RWPE1 (cell line): ENCODE results near the gene RBM3.

ENCODE experiments used
- CTCF ChIA-PET: fragments of 350-600 bp; sonication (Branson Sonifier 250); formaldehyde crosslinking; extraction: SDS; loops from one replicate; lab custom pipeline; 2021; lab: Yijun Ruan, JAX
- POLR2A ChIA-PET: fragments of 400-600 bp; formaldehyde crosslinking; extraction: SDS; loops from one replicate; lab custom pipeline; 2020; ENCODE audit warnings: antibody characterized with exemption; ENCODE audit not compliant: low non-redundant PET; lab: Yijun Ruan, JAX
- DNase-seq: peaks from one replicate; pipeline ENCODE4 v3.0.0; 2012; ENCODE audit warnings: low spot score
- H3K27ac ChIP-seq: fragments of 450-650 bp; 2 replicates; pipeline ENCODE4 v1.5.1; 2017
- TF ChIP-seq, protein P1 (sequence below): fragments of 450-650 bp; conservative IDR thresholded peaks from 2 replicates; pipeline ENCODE4 v1.5.1; 2017; ENCODE audit warnings: low read depth, mild to moderate bottlenecking

Gene RBM3

DNA sequence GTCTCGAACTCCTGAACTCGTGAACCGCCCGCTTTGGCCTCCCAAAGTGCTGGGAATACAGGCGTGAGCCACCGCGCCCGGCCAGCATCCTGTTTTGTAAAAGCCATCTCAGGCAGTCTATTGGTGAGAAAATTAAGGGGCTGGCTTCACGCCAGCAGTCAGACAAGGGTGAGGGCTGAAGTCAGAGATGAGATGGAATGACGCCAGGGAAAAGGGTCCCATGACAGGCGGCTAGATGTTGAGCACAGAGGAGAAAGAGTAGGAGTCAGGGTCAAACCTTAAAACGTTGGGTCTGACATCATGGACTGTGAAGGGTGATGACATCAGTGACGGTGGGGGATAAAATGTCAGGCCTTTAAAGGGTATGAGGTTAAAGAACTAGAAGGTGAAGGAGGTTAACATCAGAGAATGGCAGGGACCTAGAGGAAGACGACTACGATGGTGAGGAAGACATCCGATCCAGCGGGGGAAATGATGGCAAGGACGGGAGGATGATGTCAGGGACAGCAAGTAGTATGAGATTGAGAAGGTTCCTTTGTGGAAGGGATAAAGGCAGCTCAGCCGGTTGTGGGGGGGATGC, 504 bp upstream of the RBM3 start:
- ChIA-PET CTCF (interaction anchor here (0.9 kb wide), 1 partner anchor 34 kb away, joined by 6 read pairs; the partner anchor contains the start of gene TBC1D25), POLR2A (interaction anchor here (1.0 to 1.4 kb wide), 2 partner anchors 24 to 34 kb away, joined by 3 to 4 read pairs; partner anchors contain the start of gene TBC1D25)
- no peak for DNase-seq
- H3K27ac ChIP-seq: peak overlapping the region; percentile 89
- TF ChIP-seq, protein P1, sequence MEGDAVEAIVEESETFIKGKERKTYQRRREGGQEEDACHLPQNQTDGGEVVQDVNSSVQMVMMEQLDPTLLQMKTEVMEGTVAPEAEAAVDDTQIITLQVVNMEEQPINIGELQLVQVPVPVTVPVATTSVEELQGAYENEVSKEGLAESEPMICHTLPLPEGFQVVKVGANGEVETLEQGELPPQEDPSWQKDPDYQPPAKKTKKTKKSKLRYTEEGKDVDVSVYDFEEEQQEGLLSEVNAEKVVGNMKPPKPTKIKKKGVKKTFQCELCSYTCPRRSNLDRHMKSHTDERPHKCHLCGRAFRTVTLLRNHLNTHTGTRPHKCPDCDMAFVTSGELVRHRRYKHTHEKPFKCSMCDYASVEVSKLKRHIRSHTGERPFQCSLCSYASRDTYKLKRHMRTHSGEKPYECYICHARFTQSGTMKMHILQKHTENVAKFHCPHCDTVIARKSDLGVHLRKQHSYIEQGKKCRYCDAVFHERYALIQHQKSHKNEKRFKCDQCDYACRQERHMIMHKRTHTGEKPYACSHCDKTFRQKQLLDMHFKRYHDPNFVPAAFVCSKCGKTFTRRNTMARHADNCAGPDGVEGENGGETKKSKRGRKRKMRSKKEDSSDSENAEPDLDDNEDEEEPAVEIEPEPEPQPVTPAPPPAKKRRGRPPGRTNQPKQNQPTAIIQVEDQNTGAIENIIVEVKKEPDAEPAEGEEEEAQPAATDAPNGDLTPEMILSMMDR: no peak

DNA sequence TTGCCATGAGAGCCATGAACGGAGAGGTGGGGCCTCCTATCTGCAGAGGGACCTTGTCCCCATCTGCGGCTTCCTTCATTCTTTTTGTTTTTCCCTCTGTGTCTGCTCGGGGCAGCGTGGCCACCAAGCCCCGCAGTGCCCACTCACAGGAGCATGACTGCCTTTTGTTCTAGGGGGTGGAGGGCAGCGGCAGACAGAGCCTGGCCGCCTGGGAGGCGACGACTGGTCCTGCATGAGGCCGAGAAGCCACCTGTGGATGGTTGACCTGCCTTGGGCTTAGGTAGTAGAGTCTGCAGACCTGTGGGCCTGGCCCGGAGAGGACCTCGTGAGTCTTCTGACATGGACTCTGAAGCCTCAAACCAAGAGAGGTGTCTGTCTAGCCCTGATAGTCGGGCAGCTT, 1.4 kb downstream of the RBM3 start:
- ChIA-PET CTCF (no interaction called here), POLR2A (no interaction called here)
- TF ChIP-seq, protein P1: no peak
- H3K27ac ChIP-seq: peak overlapping the region; percentile 89
- no peak for DNase-seq

DNA sequence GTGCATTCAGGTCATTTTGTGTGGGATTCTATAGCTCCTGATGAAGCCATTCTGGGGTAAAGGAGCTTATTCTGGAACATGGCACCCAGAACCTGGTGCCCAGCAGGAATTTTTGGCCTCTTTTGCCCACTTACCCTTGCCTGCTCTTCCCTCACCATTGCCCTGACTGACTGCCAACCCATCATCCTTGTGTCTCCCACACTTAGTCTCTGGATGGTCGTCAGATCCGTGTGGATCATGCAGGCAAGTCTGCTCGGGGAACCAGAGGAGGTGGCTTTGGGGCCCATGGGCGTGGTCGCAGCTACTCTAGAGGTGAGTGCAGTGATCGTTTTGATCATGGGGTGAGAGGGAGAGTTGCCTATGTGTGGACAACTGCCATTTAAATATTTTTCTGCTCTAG, 1.8 kb downstream of the RBM3 start:
- TF ChIP-seq, protein P1: no peak
- DNase-seq: no peak
- POLR2A ChIA-PET: no interaction called here
- CTCF ChIA-PET: no interaction called here
- H3K27ac ChIP-seq: peak overlapping the region; percentile 89

DNA sequence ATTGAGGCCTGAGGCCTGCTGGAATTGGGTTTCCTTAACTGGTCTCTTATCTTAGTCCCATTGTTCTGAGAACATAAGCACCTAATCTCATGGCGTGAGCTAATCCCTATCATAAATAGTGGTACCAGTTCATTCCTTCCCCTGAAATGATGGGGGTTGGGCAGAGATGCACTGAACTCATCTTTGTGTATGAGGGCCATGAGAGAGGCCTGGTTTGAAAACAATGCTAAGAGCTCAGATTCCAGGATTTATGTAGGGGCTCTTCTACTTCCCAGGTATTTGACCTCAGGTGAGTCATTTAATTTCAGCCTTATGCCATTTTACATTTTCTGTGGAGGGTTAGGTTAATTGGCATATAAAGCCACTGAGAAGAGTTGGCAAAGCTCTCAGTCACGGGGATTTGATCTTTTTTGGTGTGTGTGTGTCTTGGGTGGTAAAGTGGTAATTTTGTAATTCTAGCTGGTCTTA, 4.4 kb downstream of the RBM3 start:
- peak overlapping the region; percentile 37 for H3K27ac ChIP-seq
- TF ChIP-seq, protein P1: no peak
- POLR2A ChIA-PET: interaction anchor here (0.6 to 0.7 kb wide), 2 partner anchors 20 to 39 kb away, joined by 3 to 6 read pairs; no protein-coding TSS in a partner anchor
- CTCF ChIA-PET: no interaction called here
- DNase-seq: no peak

DNA sequence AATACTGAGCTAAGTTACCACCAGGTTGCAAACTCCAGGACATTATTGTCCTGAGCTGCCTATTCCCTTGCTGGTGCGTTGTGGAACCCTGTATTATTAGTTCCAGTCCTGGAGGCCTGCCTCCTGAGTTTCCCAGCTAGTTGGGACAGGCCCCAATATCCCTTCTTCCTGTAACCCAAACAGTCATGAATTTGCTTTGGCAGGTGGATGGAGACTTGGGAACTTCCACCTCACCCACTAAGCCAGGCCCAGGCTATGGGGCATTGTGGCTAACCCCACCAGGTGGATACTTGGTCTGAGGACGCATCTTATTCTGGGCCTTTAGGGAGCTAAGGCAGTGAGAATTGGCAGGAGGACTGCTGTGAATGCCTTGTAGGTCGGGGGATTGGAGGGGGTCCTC, 5.0 kb downstream of the RBM3 start:
- no peak for DNase-seq
- TF ChIP-seq, protein P1: no peak
- POLR2A ChIA-PET: interaction anchor here (0.7 kb wide), 1 partner anchor 19 kb away, joined by 6 read pairs; no protein-coding TSS in a partner anchor
- peak overlapping the region; percentile 60 for H3K27ac ChIP-seq
- CTCF ChIA-PET: no interaction called here

DNA sequence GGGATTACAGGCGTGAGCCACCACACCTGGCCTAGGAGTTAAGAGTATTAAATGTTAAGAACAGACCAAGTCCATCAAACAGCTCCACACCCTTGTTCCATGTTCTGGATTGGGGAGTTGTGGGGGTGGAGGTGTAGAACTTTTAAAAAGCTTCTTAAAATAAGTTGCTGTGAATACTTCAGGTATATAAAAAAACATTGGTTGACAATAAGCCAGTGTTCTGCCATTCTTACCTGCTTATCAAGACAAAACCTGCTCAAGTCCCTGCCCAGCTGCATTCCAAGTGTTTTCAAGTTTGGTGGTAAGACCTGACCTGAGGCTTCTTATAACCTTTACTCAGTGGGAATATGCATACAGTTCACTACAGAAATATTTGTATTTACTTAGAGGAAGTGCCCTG, 6.4 kb downstream of the RBM3 start:
- ChIA-PET POLR2A (no interaction called here), CTCF (no interaction called here)
- TF ChIP-seq, protein P1: no peak
- no peak for DNase-seq
- H3K27ac ChIP-seq: peak overlapping the region; percentile 64
